ENCODE measurements around the gene PODNL1.
"Not testable (repeated sequence)": the region's sequence is repeated elsewhere in the genome, so short reads cannot be mapped to it uniquely, and the experiment has no call there.

Gene PODNL1

GRCh38 chr19:13930402-13930801 lies 7.8 kb downstream of the PODNL1 start:
- Mint-ChIP-seq H3K4me3 (no peak overlapping the region), H3K4me1 (peaks cover 5% of the 10 kb centered on the region), H3K36me3 (ENCODE audit: low read depth) (peaks cover 20% of the 10 kb centered on the region), H3K27me3 (ENCODE audit: low read depth) (no peaks in the 10 kb centered on the region), H3K27ac (no peak overlapping the region), H3K9me3 (no peaks in the 10 kb centered on the region)
- no peak for TF ChIP-seq CTCF (IDR thresholded peaks at IDR 0.05; ENCODE audit: unreplicated experiment in 3 of 3)

- no peak overlapping the region for H3K4me3 Mint-ChIP-seq
- H3K27me3 Mint-ChIP-seq (ENCODE audit: low read depth), result no peaks in the 10 kb centered on the region
- no peak for TF ChIP-seq CTCF (IDR thresholded peaks at IDR 0.05; ENCODE audit: unreplicated experiment in 3 of 3)
- H3K36me3 Mint-ChIP-seq (ENCODE audit: low read depth), result peaks cover 22% of the 10 kb centered on the region
- H3K4me1 Mint-ChIP-seq, result peaks cover 4% of the 10 kb centered on the region
- H3K27ac Mint-ChIP-seq, result no peak overlapping the region
- no peaks in the 10 kb centered on the region for H3K9me3 Mint-ChIP-seq
Measured at GRCh38 chr19:13929956-13930355, 8.3 kb downstream of the PODNL1 start.

- no peaks in the 10 kb centered on the region for H3K27me3 Mint-ChIP-seq (ENCODE audit: low read depth)
- H3K36me3 Mint-ChIP-seq (ENCODE audit: low read depth), result peaks cover 27% of the 10 kb centered on the region
- no peak overlapping the region for H3K27ac Mint-ChIP-seq
- H3K4me3 Mint-ChIP-seq, result no peak overlapping the region
- TF ChIP-seq CTCF (IDR thresholded peaks at IDR 0.05; ENCODE audit: unreplicated experiment in 3 of 3), result no peak
- H3K4me1 Mint-ChIP-seq, result no peaks in the 10 kb centered on the region
- H3K9me3 Mint-ChIP-seq, result no peaks in the 10 kb centered on the region
Measured at GRCh38 chr19:13929340-13929739, 8.9 kb downstream of the PODNL1 start.

GRCh38 chr19:13926715-13927114 lies 11.5 kb downstream of the PODNL1 start:
- H3K4me1 Mint-ChIP-seq, result no peaks in the 10 kb centered on the region
- peaks cover 45% of the 10 kb centered on the region for H3K36me3 Mint-ChIP-seq (ENCODE audit: low read depth)
- no peak for TF ChIP-seq CTCF (IDR thresholded peaks at IDR 0.05; ENCODE audit: unreplicated experiment in 3 of 3)
- H3K27ac Mint-ChIP-seq, result peak overlapping the region in 1 of 3 experiments; percentile 31
- no peak overlapping the region for H3K4me3 Mint-ChIP-seq
- H3K9me3 Mint-ChIP-seq, result no peaks in the 10 kb centered on the region
- no peaks in the 10 kb centered on the region for H3K27me3 Mint-ChIP-seq (ENCODE audit: low read depth)

GRCh38 chr19:13926010-13926409 lies 12.2 kb downstream of the PODNL1 start:
- H3K4me3 Mint-ChIP-seq, result no peak overlapping the region
- no peak for TF ChIP-seq CTCF (IDR thresholded peaks at IDR 0.05; ENCODE audit: unreplicated experiment in 3 of 3)

GRCh38 chr19:13923194-13923987 lies 14.8 kb downstream of the PODNL1 start:
- H3K27ac Mint-ChIP-seq, result no peak overlapping the region
- no peak overlapping the region for H3K4me3 Mint-ChIP-seq

More at GRCh38 chr19:13926010-13926409, 12.2 kb downstream of the PODNL1 start:
- Mint-ChIP-seq H3K4me1 (no peaks in the 10 kb centered on the region), H3K27me3 (ENCODE audit: low read depth) (no peaks in the 10 kb centered on the region), H3K27ac (no peak overlapping the region), H3K36me3 (ENCODE audit: low read depth) (peaks cover 52% of the 10 kb centered on the region), H3K9me3 (no peaks in the 10 kb centered on the region)

DNA sequence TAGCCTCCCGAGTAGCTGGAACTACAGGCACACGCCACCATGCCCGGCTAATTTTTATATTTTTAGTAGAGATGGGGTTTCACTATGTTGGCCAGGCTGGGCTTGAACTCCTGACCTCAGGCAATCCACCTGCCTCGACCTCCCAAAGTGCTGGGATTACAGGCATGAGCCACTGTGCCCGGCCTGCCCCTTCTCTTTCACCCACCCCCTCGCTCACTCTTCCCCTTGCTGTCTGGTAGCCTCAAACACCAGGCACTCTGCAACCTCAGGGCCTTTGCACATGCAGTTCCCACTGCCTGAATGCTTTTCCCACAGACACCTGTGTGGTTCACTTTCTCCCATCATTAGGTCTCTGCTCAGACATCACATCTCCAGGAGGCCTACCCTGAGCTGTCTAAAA lies 16.1 kb downstream of the PODNL1 start:
- peaks cover 70% of the 10 kb centered on the region for H3K36me3 Mint-ChIP-seq (ENCODE audit: low read depth)
- not testable (repeated sequence) for H3K4me3 Mint-ChIP-seq; H3K9me3 Mint-ChIP-seq; H3K27me3 Mint-ChIP-seq (ENCODE audit: low read depth); H3K27ac Mint-ChIP-seq; H3K4me1 Mint-ChIP-seq

More at GRCh38 chr19:13923194-13923987, 14.8 kb downstream of the PODNL1 start:
- Mint-ChIP-seq H3K36me3 (ENCODE audit: low read depth) (peaks cover 72% of the 10 kb centered on the region), H3K27me3 (ENCODE audit: low read depth) (no peaks in the 10 kb centered on the region), H3K4me1 (no peaks in the 10 kb centered on the region), H3K9me3 (no peaks in the 10 kb centered on the region)
- no peak for TF ChIP-seq CTCF (IDR thresholded peaks at IDR 0.05; ENCODE audit: unreplicated experiment in 3 of 3)
